ENCODE results near the gene TPD52L1.
"Not testable (repeated sequence)": the region's sequence is repeated elsewhere in the genome, so short reads cannot be mapped to it uniquely, and the experiment has no call there.

The TPD52L1 gene

GRCh38 chr6:125142618-125143017 lies 11.0 kb upstream of the TPD52L1 start:
- DNase-seq: no peak

- DNase-seq: no peak
These were observed 8.8 kb upstream of the TPD52L1 start for GRCh38 chr6:125144822-125145221.

GRCh38 chr6:125149256-125150144 lies 4.1 kb upstream of the TPD52L1 start:
- peak; percentile 59 for DNase-seq

GRCh38 chr6:125151700-125152099 lies 1.9 kb upstream of the TPD52L1 start:
- no peak for DNase-seq

GRCh38 chr6:125154118-125154760 lies 666 bp downstream of the TPD52L1 start:
- DNase-seq: no peak

- peak; percentile 46 for DNase-seq
These were observed 1.2 kb downstream of the TPD52L1 start for GRCh38 chr6:125154761-125155135.

GRCh38 chr6:125155344-125155743 lies 1.8 kb downstream of the TPD52L1 start:
- no peak for DNase-seq

- no peak for DNase-seq
These were observed 2.9 kb downstream of the TPD52L1 start for GRCh38 chr6:125156496-125156895.

- no peak for DNase-seq
These were observed 3.7 kb downstream of the TPD52L1 start for GRCh38 chr6:125157280-125157679.

GRCh38 chr6:125157725-125158124 lies 4.2 kb downstream of the TPD52L1 start:
- no peak for DNase-seq

GRCh38 chr6:125163339-125163738 lies 9.8 kb downstream of the TPD52L1 start:
- not testable (repeated sequence) for DNase-seq

- no peak for DNase-seq
These were observed 10.2 kb downstream of the TPD52L1 start for GRCh38 chr6:125163811-125164210.

- no peak for DNase-seq
These were observed 11.1 kb downstream of the TPD52L1 start for GRCh38 chr6:125164696-125165095.

- DNase-seq: peak; percentile 65
These were observed 11.7 kb downstream of the TPD52L1 start for GRCh38 chr6:125165256-125165655.

GRCh38 chr6:125165776-125166175 lies 12.2 kb downstream of the TPD52L1 start:
- DNase-seq: no peak

GRCh38 chr6:125166711-125167110 lies 13.1 kb downstream of the TPD52L1 start:
- DNase-seq: no peak

GRCh38 chr6:125167579-125167978 lies 14.0 kb downstream of the TPD52L1 start:
- no peak for DNase-seq

GRCh38 chr6:125169058-125169457 lies 15.5 kb downstream of the TPD52L1 start:
- peak; percentile 66 for DNase-seq

GRCh38 chr6:125169522-125169921 lies 15.9 kb downstream of the TPD52L1 start:
- DNase-seq: no peak

GRCh38 chr6:125170376-125170775 lies 16.8 kb downstream of the TPD52L1 start:
- peak; percentile 85 for DNase-seq

GRCh38 chr6:125173341-125174095 lies 19.9 kb downstream of the TPD52L1 start:
- DNase-seq: no peak

- DNase-seq: no peak
These were observed 21.1 kb downstream of the TPD52L1 start for GRCh38 chr6:125174626-125175025.

- DNase-seq: no peak
These were observed 22.0 kb downstream of the TPD52L1 start for GRCh38 chr6:125175466-125176048.
